Measurements from ENCODE around the gene ZC3H6.

DNA sequence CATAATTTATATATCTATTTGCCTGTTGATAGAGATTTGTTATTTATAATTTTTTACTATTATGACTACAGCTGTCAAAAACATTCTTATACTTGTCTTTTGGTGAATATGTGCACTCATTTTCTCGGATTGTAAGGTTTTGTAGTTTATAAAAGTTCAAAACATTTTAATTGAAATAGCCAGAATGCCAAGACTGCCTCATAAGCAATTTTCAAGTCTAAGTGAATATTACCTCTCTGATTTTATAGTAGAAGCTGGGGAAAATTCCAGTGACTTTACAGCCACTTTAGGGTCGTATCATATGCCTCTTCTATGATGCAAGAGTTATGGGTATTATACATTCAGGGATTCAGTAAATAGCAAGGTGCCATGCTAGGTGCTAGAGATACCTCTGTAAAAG lies 21.0 kb downstream of the ZC3H6 start:
- TF ChIP-seq POLR2A (IDR thresholded peaks at IDR 0.05; ENCODE audit: extremely low read depth, insufficient read length): no peak
- TF ChIP-seq CTCF (IDR thresholded peaks at IDR 0.05; ENCODE audit: low read depth, low read length): no peak
